GM04504 (cell line): Measurements from ENCODE around the gene S100A12.
"Not testable (repeated sequence)": the region's sequence is repeated elsewhere in the genome, so short reads cannot be mapped to it uniquely, and the experiment has no call there.

Source experiments
- DNase-seq: peaks from one replicate; pipeline ENCODE4 v3.0.0-alpha.2; 2012; ENCODE audit warnings: low read depth

Gene S100A12

GRCh38 chr1:153352523-153352922, 22.9 kb downstream of the S100A12 start:
- peak; percentile 21 for DNase-seq

- no peak for DNase-seq
Measured at GRCh38 chr1:153350321-153350957, 25.0 kb downstream of the S100A12 start.

- no peak for DNase-seq
Measured at GRCh38 chr1:153349363-153350320, 25.8 kb downstream of the S100A12 start.

- no peak for DNase-seq
Measured at GRCh38 chr1:153348511-153349362, 26.7 kb downstream of the S100A12 start, which contains the start of gene PGLYRP4. Gene PGLYRP4 (minus strand): TSS chr1:153348841. CDS start chr1:153347932, 909 bp downstream.

- DNase-seq, result no peak
Measured at GRCh38 chr1:153347856-153348255, 27.6 kb downstream of the S100A12 start.

GRCh38 chr1:153347049-153347448, 28.4 kb downstream of the S100A12 start:
- DNase-seq, result not testable (repeated sequence)

- DNase-seq, result no peak
Measured at GRCh38 chr1:153346077-153346723, 29.2 kb downstream of the S100A12 start.

- DNase-seq, result no peak
Measured at GRCh38 chr1:153345187-153346076, 30.0 kb downstream of the S100A12 start.

GRCh38 chr1:153344718-153345025, 30.7 kb downstream of the S100A12 start:
- no peak for DNase-seq

- no peak for DNase-seq
Measured at GRCh38 chr1:153343811-153344717, 31.4 kb downstream of the S100A12 start.

GRCh38 chr1:153343040-153343681, 32.3 kb downstream of the S100A12 start:
- DNase-seq, result no peak

- no peak for DNase-seq
Measured at GRCh38 chr1:153342178-153342577, 33.2 kb downstream of the S100A12 start.

GRCh38 chr1:153341431-153341934, 33.9 kb downstream of the S100A12 start:
- no peak for DNase-seq

GRCh38 chr1:153340356-153340755, 35.1 kb downstream of the S100A12 start:
- DNase-seq, result no peak

- no peak for DNase-seq
Measured at GRCh38 chr1:153339802-153340201, 35.6 kb downstream of the S100A12 start.

GRCh38 chr1:153337980-153338853, 37.2 kb downstream of the S100A12 start:
- no peak for DNase-seq

GRCh38 chr1:153336650-153337049, 38.8 kb downstream of the S100A12 start:
- no peak for DNase-seq

GRCh38 chr1:153333902-153334301, 41.5 kb downstream of the S100A12 start:
- DNase-seq, result no peak
